Sigmoid colon (tissue), 3 donors: ENCODE results near the gene PTRHD1.

Experiments used
- POLR2A ChIP-seq, 2 donors: fragments of 450-650 bp; IDR thresholded peaks; one replicate each; pipeline ENCODE4 v1.6.1; 2016; ENCODE audit warnings: antibody characterized with exemption in 2 of 2, mild to moderate bottlenecking in 2 of 2, moderate library complexity in 2 of 2
- TF ChIP-seq, protein P1 (sequence below), 4 experiments: fragments of 450-650 bp in 3 of 4; fragments of 200-600 bp in 1 of 4; IDR thresholded peaks; one replicate each; pipeline ENCODE4 v1.5.1; 2016 to 2019; ENCODE audit warnings: antibody characterized with exemption in 4 of 4, mild to moderate bottlenecking in 3 of 4, moderate library complexity in 2 of 4

DNA sequence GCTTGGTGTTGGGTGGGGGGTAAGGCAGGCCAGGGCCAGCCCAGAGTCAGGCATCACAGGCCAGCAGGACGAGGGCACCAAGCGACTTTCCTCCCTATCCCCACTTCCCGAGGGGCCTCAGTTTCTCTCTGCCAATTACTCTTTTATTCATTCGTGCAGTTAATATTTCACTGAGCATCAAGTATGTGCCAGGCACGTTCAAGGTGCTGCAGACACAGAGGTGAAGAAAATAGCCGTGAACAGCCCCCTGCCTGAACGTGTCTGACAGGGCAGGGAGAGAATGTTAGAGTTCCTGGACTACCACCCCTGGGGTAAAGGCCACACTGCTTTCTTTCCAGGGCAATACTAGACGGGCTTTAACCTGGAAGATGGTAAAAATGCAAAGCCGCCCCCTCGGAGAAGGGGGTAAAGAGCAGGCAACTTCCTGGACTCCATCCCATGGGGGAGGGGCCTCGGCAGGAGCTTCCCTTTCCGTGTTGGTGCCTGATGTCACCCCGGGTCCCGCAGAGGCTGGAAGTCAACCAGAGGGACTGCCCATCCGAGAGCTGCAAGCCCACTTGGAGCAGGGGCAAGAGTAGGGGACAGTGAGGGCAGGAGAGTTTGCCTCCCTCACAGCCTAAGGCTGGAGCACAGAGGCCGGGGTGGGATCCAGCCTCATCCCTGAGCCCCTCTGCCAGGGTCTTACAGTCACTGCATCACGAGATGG is 47.1 kb upstream of the PTRHD1 start:
- TF ChIP-seq, protein P1, sequence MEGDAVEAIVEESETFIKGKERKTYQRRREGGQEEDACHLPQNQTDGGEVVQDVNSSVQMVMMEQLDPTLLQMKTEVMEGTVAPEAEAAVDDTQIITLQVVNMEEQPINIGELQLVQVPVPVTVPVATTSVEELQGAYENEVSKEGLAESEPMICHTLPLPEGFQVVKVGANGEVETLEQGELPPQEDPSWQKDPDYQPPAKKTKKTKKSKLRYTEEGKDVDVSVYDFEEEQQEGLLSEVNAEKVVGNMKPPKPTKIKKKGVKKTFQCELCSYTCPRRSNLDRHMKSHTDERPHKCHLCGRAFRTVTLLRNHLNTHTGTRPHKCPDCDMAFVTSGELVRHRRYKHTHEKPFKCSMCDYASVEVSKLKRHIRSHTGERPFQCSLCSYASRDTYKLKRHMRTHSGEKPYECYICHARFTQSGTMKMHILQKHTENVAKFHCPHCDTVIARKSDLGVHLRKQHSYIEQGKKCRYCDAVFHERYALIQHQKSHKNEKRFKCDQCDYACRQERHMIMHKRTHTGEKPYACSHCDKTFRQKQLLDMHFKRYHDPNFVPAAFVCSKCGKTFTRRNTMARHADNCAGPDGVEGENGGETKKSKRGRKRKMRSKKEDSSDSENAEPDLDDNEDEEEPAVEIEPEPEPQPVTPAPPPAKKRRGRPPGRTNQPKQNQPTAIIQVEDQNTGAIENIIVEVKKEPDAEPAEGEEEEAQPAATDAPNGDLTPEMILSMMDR (IDR thresholded peaks at IDR 0.05) = no peak
- no peak for TF ChIP-seq POLR2A (IDR thresholded peaks at IDR 0.05)
